SKM-1 (cell line): Measurements from ENCODE around the gene NARF.
"Not testable (repeated sequence)": the region's sequence is repeated elsewhere in the genome, so short reads cannot be mapped to it uniquely, and the experiment has no call there.

Experiments
- DNase-seq: peaks from one replicate; lab custom pipeline; 2025; ENCODE audit not compliant: unreplicated experiment; lab: John Stamatoyannopoulos, UW

NARF gene

DNA sequence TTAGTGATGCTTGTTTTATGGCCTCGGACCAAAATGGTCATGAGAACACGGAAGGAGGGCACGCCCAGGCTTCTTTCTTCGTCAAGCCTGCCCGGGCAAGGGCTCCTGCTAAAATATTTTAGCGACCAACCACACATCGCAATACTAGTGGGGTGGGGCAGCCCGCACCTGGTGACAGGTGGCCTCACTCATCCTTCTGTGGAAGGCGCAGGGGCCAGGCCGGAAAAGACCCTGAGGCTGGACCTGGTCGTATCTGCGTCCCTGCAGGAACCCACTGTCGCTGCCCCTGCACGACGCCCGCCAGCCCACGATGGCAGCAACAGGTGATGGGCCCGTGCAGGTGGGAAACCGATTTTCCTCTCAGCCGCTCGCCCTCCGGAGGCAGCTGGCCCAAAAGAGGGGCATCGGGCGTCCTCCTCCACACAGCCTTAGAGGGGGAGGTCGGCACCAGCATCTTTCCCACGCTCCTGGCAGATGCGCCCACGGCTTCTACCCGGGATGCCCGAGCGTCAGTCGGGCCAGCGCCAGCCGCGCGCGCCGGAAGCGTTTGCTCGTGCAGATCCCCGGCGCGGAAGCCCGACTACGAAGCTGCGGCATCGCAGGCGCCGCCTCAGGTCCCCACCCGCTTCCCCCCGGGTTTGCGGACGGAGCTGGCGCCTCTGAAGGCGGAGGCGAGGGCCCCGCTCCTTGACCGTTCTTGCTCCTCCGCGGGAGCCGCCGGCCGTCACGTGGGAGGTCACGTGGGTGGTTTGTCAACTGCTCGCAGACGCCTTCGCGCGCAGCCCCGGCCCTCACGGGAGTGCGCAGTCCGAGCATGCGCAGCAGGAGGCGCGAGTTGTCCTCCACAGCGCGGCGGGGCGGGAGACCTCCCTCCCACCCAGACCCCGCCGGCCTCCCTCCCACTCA, 38.2 kb downstream of the NARF start:
- peak; percentile 74 for DNase-seq

DNA sequence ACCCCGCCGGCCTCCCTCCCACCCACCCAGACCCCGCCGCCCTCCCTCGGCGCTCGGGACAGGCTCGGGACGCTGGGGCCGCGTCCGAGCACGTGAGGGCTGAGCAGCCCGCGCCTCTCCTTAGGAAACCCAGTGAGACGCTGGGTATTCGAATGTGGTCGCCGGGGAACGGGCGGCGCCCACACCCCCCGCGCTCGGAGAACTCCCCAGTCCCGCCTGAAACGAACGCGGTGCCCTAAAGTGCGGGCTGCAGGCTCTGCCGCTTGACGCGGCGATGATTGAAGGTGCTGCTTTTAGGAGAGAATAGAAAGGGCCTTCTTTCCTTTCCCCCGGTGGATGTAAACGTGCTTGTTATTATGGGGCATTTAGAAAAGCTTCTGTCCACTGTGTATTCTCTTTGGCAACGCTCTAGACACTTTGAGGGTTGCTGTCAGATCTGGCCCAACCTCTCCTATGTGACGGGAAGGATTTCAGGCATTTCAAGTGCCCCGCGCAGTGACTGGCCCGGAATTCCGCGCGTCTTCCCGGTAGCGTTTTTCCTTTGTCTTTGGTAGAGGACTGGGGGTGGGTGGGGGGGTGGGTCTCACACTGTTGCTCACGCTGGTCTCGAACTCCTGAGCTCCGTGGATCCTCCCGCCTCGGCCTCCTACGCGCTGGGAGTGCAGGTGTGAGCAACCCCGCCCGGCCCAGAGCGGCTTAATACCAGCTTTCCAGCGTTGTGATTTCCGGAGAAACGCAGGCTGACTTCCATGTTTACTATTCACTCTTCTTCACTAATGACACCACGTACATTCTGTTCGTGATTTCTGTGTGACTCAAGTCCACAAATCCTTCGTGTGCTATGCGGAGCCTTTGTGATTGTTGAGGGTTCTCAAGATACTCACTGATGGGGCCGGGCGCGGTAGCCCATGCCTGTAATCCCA, 39.2 kb downstream of the NARF start:
- DNase-seq = no peak

GRCh38 chr17:82502207-82502606, 43.7 kb downstream of the NARF start:
- no peak for DNase-seq

- DNase-seq = no peak
Measured at GRCh38 chr17:82503094-82503727, 44.7 kb downstream of the NARF start.

- no peak for DNase-seq
Measured at GRCh38 chr17:82503728-82504308, 45.3 kb downstream of the NARF start.

DNA sequence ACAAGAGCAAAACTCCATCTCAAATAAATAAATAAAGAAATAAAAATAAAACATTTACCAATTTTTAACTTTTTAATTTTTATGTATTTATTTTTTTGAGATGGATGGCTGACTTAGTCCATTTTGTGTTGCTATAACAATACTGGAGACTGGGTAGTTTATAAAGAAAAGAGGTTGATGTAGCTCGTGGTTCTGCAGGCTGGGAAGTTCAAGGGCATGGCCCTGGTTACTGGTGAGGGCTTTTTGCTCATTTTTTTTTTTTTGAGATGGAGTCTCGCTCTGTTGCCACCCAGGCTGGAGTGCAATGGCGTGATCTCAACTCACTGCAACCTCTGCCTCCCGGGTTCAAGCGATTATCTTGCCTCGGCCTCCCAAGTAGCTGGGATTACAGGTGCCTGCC, 46.8 kb downstream of the NARF start:
- no peak for DNase-seq

DNA sequence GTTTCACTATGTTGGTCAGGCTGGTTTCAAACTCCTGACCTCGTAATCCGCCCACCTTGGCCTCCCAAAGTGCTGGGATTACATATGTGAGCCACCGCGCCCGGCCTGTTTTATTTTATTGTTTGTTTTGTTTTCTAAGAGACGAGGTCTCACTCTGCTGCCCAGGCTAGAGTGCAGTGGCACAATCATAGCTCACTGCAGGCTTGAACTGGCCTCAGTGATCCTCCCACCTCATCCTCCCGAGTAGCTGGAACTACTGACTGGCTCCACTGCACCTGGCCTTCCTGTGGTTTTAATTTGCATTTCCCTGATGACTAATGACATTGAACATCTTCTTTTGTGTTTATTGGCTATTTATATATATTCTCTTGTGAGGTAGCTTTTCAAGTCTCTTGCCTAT, 47.9 kb downstream of the NARF start:
- DNase-seq = not testable (repeated sequence)

DNA sequence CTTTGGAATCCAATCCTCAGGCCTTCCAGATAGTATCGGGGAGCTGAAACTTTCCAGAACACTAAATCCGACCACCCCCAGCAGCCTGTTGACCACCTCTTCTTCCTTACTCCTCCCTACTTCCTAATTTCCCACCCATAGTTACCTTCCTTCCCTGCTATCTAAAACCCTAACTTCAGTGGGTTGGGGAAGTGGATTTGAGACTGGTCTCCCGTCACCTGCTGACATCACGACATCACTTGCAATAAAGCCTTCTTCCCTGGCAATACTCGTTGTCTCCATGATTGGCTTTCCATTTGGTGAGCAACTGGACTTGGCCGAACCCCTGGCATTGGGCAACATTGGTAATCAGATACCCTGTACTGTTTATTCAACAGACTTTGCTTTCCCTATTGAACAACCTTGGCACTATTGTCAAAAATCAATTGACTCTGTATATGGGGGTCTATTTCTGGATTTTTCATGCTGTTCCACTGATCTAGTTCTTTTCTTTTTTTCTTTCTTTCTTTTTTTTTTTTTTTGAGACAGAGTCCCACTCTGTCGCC, 49.2 kb downstream of the NARF start:
- DNase-seq = no peak

GRCh38 chr17:82511642-82512041, 53.1 kb downstream of the NARF start:
- not testable (repeated sequence) for DNase-seq

DNA sequence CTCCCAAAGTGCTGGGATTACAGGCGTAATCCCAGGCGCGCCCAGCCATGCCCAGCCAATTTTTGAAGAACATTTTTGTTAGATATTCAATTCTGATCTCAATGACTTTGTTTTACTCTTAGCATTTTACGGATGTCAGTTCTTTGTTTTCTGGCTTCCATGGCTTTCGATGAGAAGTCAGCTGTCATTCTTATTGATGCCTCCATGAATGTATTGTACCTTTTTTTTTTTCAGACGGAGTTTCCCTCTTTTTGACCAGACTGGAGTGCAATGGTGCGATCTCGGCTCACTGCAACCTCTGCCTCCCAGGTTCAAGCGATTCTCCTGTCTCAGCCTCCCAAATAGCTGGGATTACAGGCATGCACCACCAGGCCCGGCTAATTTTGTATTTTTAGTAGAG, 55.3 kb downstream of the NARF start:
- DNase-seq = not testable (repeated sequence)

DNA sequence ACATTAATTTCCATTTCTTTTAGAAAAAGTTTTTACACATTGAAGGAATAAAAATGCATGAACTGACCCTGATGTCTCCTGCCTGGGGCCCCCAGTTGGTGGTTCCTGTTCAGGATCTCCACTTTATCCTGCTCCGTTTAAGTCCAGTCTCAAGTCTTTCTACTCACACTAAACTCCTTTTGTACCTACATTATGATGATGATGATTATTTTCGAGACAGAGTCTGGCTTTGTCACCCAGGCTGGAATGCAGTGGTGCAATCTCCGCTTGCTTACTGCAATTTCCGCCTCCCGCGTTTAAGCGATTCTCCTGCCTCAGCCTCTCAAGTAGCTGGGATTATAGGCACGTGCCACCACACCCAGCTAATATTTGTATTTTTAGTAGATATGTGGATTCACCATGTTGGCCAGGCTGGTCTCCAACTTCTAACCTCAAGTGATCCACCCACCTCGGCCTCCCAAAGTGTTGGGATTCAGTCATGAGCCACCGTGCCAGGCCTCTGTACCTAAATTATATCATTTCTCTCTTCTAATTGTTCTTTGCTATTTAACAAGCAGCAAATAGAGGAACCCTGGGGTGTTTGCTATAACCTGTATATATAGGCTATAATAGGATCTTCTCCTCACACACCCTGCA, 58.8 kb downstream of the NARF start:
- no peak for DNase-seq

- DNase-seq = peak; percentile 66
Measured at GRCh38 chr17:82518826-82519810, 60.6 kb downstream of the NARF start, which contains the start of gene FOXK2. FOXK2 (plus strand) TSS chr17:82519732; CDS start chr17:82519889, 157 bp downstream.

DNA sequence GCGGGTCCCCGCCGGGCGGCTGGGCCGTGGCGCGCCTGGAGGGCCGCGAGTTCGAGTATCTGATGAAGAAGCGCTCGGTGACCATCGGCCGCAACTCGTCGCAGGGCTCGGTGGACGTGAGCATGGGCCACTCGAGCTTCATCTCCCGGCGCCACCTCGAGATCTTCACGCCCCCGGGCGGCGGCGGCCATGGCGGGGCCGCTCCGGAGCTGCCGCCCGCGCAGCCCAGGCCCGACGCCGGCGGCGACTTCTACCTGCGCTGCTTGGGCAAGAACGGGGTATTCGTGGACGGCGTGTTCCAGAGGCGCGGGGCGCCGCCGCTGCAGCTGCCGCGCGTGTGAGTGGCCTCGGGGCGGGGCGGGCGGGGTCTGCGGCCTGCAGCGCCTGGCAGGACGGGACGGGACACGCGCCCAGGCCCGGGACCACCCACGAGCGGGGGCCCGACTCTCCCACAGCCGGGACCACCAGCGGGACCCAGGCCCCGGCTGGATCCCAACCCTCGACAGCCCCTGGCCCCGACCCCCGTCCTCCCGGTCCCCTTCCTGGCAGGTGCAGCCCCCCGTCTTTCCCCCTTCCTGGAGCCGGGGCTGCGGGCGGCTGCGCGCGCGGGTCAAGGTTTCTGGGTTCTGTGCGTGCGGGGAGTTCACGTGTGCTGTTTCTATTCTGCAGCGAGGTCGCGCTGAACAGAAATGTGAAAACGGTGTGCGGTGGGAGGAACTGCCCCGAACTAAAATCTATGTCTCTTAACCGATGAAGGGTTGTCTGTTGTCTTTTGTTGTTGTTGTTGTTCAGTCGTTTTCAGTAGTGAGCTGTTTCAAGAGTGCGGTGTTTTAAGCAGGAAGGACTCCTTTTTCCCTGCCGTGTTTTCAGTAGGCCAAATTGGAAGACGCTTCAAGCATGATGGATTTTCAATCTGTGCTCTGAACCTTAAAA, 61.7 kb downstream of the NARF start:
- no peak for DNase-seq

DNA sequence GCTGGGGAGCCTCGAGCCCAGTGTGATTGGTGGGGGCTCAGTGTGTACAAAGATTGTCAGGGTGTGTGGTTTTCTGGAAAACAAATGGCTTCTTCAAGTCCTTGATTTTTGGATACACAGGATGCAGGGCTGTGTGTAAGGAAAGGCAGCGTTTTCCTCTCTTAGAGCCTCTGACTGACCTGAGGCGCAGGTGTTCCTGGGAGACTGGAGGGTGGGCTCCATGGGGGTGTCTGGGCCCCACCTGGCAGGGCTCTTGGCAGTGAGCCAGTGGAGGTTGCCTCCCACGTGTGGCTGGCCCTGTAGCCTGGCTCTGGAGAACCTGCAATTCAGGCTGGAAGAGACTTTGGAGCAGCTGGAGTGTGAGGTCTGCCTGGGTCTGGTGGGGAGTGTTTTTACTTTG, 66.0 kb downstream of the NARF start:
- DNase-seq = no peak

DNA sequence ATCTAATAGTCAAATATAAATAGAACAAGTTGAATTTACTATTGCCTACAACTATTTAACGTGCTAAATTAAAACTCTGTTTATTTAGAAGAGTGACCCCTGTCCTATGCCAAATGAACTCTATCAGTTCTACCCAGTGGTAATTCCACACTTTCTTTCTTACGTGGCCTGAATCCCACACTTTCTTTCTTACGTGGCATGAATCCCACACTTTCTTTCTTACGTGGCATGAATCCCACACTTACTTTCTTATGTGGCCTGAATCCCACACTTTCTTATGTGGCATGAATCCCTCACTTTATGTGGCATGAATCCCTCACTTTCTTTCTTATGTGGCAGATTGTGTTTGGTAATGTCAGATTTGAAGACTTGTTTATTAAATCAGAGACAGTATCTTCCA, 67.2 kb downstream of the NARF start:
- DNase-seq = no peak

DNA sequence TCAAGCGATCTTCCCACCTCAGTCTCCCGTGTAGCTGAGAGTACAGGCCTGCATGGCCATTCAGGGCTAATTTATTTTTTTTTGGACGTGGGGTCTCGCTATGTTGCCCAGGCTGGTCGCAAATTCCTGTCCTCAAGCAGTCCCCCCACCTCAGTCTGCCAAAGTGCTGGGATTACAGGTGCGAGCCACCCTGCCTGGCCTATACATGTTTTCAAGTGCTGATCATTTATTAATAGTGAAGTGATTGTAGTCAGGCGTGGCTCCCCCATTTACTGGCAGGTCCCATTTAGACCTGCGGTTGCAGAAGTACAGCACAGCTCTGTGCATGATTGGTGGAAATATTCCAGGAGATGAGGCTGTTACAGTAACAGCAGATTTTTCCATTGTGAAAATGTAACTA, 69.4 kb downstream of the NARF start:
- no peak for DNase-seq

GRCh38 chr17:82528484-82529265, 70.1 kb downstream of the NARF start:
- DNase-seq = no peak
